Omental fat pad (tissue), 4 donors: ENCODE results near the gene RBMS3. TPM values are rescaled to one million over a fixed set of nuclear protein-coding genes. Genes with fewer than 3 reads are reported as not detected.

ENCODE experiments used
- ATAC-seq: fragments of 150-250 bp; one replicate; pipeline ENCODE4 v1.9.1; 2016; ENCODE audit warnings: mild to moderate bottlenecking, moderate library complexity; ENCODE audit not compliant: low FRiP score
- DNase-seq: peaks from one replicate; pipeline ENCODE4 v3.0.0-alpha.2; 2019; ENCODE audit warnings: low spot score
- CTCF ChIP-seq, 3 donors: fragments of 450-650 bp; IDR thresholded peaks; one replicate each; pipeline ENCODE4 v1.5.1; 2016 to 2017; ENCODE audit warnings: antibody characterized with exemption in 3 of 3, mild to moderate bottlenecking in 3 of 3, moderate library complexity in 2 of 3
- total RNA-seq, 4 donors: library from RNA; depleted of rRNA; stranded (reverse); fragments of >200 nt; gene quantifications; one replicate each; pipeline ENCODE4 v1.1.0, GENCODE V29; 2016

The RBMS3 gene
- total RNA-seq, 4 donors from 2014 or later, result 61.5 to 185 (median 120) TPM

- ATAC-seq, result no peak
- no peak for DNase-seq
- no peak for TF ChIP-seq CTCF (IDR thresholded peaks at IDR 0.05)
Observed at GRCh38 chr3:29544701-29545363, 264.0 kb downstream of the RBMS3 start.

GRCh38 chr3:29545615-29546014 lies 264.7 kb downstream of the RBMS3 start:
- DNase-seq (no peak), ATAC-seq (no peak)
- no peak for TF ChIP-seq CTCF (IDR thresholded peaks at IDR 0.05)

GRCh38 chr3:29552051-29552450 lies 271.2 kb downstream of the RBMS3 start:
- ATAC-seq (no peak), DNase-seq (no peak)
- no peak for TF ChIP-seq CTCF (IDR thresholded peaks at IDR 0.05)

GRCh38 chr3:29554566-29554965 lies 273.7 kb downstream of the RBMS3 start:
- no peak for TF ChIP-seq CTCF (IDR thresholded peaks at IDR 0.05)
- DNase-seq, result no peak
- no peak for ATAC-seq

GRCh38 chr3:29555590-29555989 lies 274.7 kb downstream of the RBMS3 start:
- DNase-seq (no peak), ATAC-seq (no peak)
- no peak for TF ChIP-seq CTCF (IDR thresholded peaks at IDR 0.05)

GRCh38 chr3:29557186-29557585 lies 276.3 kb downstream of the RBMS3 start:
- TF ChIP-seq CTCF (IDR thresholded peaks at IDR 0.05), result no peak
- ATAC-seq (no peak), DNase-seq (no peak)

- TF ChIP-seq CTCF (IDR thresholded peaks at IDR 0.05), result no peak
- DNase-seq (no peak), ATAC-seq (no peak)
Observed at GRCh38 chr3:29557825-29558224, 277.0 kb downstream of the RBMS3 start.
